ENCODE data around the gene SPR. TPM values are rescaled to one million over a fixed set of nuclear protein-coding genes. Genes with fewer than 3 reads are reported as not detected.

Gene SPR
- polyA plus RNA-seq, 3 donors, result 8.9 to 10.8 (median 10.1) TPM

GRCh38 chr2:72940786-72941185 lies 53.6 kb downstream of the SPR start:
- DNase-seq (ENCODE audit: extremely low read depth in 1 of 11, low read depth in 9 of 11, low spot score in 4 of 11), result no peak

Other genes starting within 250 kb of the SPR start
- gene EXOC6B, start 61.4 kb upstream of the SPR start, polyA plus RNA-seq (ENCODE audit: insufficient read length in 3 of 3), result 10 to 100 TPM; 22.2 to 24.2 (median 22.7) TPM
- 10 to 100 TPM; 30.2 to 48.9 (median 43.7) TPM for gene EMX1, start 30.1 kb downstream of the SPR start, polyA plus RNA-seq (ENCODE audit: insufficient read length in 3 of 3)
- gene SFXN5, start 184.3 kb downstream of the SPR start, polyA plus RNA-seq (ENCODE audit: insufficient read length in 3 of 3), result 10 to 100 TPM; 23.4 to 27.6 (median 24.7) TPM
- 10 to 100 TPM; 44.6 to 46.4 (median 45.6) TPM for gene RAB11FIP5, start 225.5 kb downstream of the SPR start, polyA plus RNA-seq (ENCODE audit: insufficient read length in 3 of 3)